Esophagus squamous epithelium (tissue), 5 donors: Measurements from ENCODE around the gene MTARC1. TPM values are rescaled to one million over a fixed set of nuclear protein-coding genes. Genes with fewer than 3 reads are reported as not detected.

Source experiments
- DNase-seq: peaks from one replicate; lab custom pipeline; 2025; lab: John Stamatoyannopoulos, UW
- H3K27ac ChIP-seq, 4 donors: fragments of 200-600 bp; sonication (generic); one replicate each; pipeline ENCODE4 v1.5.1; 2016 to 2019; ENCODE audit warnings: mild to moderate bottlenecking in 1 of 4
- H3K27me3 ChIP-seq, 4 donors: fragments of 200-600 bp; sonication (generic); 1 replicate in 3 of 4; 2 replicates in 1 of 4; pipeline versions ENCODE4 v1.5.1 to v1.6.0; 2017 to 2021; ENCODE audit warnings: antibody characterized with exemption in 1 of 4
- H3K36me3 ChIP-seq, 3 donors: fragments of 200-600 bp; sonication (generic); one replicate each; pipeline ENCODE4 v1.5.1; 2016 to 2019
- H3K4me1 ChIP-seq, 3 donors: fragments of 200-600 bp; sonication (generic); one replicate each; pipeline ENCODE4 v1.5.1; 2017 to 2019
- H3K4me3 ChIP-seq, 4 donors: fragments of 200-600 bp; sonication (generic); 1 replicate in 3 of 4; 2 replicates in 1 of 4; pipeline ENCODE4 v1.5.1; 2016 to 2019; ENCODE audit warnings: mild to moderate bottlenecking in 2 of 4, moderate library complexity in 1 of 4
- H3K9me3 ChIP-seq, 3 donors: fragments of 200-600 bp; sonication (generic); one replicate each; pipeline ENCODE4 v1.5.1; 2016 to 2019
- POLR2A ChIP-seq, 4 donors: fragments of 450-650 bp; IDR thresholded peaks; one replicate each; pipeline ENCODE4 v1.6.1; 2017; ENCODE audit warnings: antibody characterized with exemption in 4 of 4, mild to moderate bottlenecking in 4 of 4, moderate library complexity in 3 of 4
- WGBS, 2 donors: methylation state at CpG; one replicate each; pipeline ENCODE4 v1.1.5; 2018; 5-methylcytosine and 5-hydroxymethylcytosine counted together
- intact Hi-C: fragments of 100-400 bp; cut with DNase I; formaldehyde crosslinking; loops from one replicate; pipeline ENCODE4 v1.15.0; 2022
- total RNA-seq, 4 donors: library from RNA; depleted of rRNA; stranded (reverse); fragments of >200 nt; gene quantifications; one replicate each; pipeline ENCODE4 v1.1.0, GENCODE V29; 2016
- TF ChIP-seq, protein P1 (sequence below), 6 experiments: fragments of 450-650 bp in 4 of 6; fragments of 200-600 bp in 2 of 6; sonication (generic) in 2 of 6; IDR thresholded peaks; one replicate each; pipeline ENCODE4 v1.5.1; 2016 to 2019; ENCODE audit warnings: antibody characterized with exemption in 6 of 6, mild to moderate bottlenecking in 4 of 6, moderate library complexity in 4 of 6
- donor health status: DM: yes; HTN: yes; CAD: no.

MTARC1 gene
- total RNA-seq, 4 donors from 2014 or later = 2.3 to 12.2 (median 4.9) TPM

DNA sequence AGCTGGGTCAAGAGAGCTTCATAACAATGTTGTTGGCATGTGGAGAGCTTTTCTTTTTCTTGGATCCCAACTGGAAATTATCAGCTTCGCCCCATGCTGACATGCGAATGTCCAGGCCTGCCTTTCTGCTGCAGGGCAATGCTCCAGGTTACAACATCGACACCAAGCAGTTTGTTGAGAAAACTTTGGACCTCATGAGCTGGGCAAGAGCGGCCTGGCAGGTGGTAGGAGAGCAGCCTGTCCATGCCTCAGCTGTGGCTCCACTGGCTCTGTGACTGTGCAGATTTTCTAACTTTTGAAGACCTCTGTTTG lies 41.4 kb downstream of the MTARC1 start:
- Histone ChIP-seq H3K9me3 (no peaks in the 10 kb centered on the region), H3K27ac (no peak overlapping the region), H3K4me1 (peaks cover 0 to 5% (median 0%) of the 10 kb centered on the region in 3 donors), H3K36me3 (no peaks in the 10 kb centered on the region), H3K4me3 (no peak overlapping the region), H3K27me3 (no peaks in the 10 kb centered on the region)
- intact Hi-C loops = no loop called here
- WGBS, 2 donors = 54 to 89% methylated on average over 4 of the region's 4 CpGs
- TF ChIP-seq POLR2A (IDR thresholded peaks at IDR 0.05) = no peak
- TF ChIP-seq, protein P1, sequence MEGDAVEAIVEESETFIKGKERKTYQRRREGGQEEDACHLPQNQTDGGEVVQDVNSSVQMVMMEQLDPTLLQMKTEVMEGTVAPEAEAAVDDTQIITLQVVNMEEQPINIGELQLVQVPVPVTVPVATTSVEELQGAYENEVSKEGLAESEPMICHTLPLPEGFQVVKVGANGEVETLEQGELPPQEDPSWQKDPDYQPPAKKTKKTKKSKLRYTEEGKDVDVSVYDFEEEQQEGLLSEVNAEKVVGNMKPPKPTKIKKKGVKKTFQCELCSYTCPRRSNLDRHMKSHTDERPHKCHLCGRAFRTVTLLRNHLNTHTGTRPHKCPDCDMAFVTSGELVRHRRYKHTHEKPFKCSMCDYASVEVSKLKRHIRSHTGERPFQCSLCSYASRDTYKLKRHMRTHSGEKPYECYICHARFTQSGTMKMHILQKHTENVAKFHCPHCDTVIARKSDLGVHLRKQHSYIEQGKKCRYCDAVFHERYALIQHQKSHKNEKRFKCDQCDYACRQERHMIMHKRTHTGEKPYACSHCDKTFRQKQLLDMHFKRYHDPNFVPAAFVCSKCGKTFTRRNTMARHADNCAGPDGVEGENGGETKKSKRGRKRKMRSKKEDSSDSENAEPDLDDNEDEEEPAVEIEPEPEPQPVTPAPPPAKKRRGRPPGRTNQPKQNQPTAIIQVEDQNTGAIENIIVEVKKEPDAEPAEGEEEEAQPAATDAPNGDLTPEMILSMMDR (IDR thresholded peaks at IDR 0.05) = no peak
- no peak for DNase-seq

DNA sequence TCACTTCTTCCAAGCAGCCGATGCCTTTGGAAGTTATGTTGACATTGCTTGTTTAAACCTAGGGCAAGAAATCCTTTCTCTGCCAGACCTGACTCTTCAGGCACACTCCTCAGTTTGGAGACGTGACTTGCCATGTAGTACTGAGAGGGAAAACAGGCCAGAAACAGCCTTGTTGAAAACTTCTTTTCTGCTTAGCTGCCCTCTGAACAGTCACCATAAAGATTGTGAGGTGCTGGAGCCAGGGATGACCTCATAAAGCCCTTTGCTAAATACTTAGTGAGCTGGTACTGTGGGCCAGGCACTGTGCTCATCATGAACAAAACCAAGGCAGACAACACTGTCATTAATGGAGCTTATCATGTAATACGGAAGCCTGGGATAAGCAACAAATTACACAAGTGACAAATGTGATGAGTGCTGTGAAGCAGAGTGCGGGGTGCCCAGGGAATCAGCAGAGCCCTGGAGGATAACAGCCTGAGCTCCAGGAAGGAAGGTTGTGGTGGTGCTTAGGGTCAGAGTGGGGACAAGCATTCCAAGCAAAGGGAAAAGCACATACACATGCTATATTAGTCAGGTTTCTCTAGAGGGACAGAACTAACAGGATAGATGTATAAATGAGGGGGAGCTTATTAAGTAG lies 42.4 kb downstream of the MTARC1 start:
- H3K4me1 ChIP-seq = peaks cover 0 to 5% (median 0%) of the 10 kb centered on the region in 3 donors
- no peak for TF ChIP-seq POLR2A (IDR thresholded peaks at IDR 0.05)
- TF ChIP-seq, protein P1 (IDR thresholded peaks at IDR 0.05) = no peak
- no peak overlapping the region for H3K4me3 ChIP-seq
- peak overlapping the region in 1 of 4 donors; percentile 48 for H3K27ac ChIP-seq
- DNase-seq = no peak
- intact Hi-C loops = no loop called here
- H3K36me3 ChIP-seq = no peaks in the 10 kb centered on the region
- H3K9me3 ChIP-seq = no peaks in the 10 kb centered on the region
- WGBS, 2 donors = 57 to 64% methylated on average over 4 of the region's 4 CpGs
- H3K27me3 ChIP-seq = no peaks in the 10 kb centered on the region

DNA sequence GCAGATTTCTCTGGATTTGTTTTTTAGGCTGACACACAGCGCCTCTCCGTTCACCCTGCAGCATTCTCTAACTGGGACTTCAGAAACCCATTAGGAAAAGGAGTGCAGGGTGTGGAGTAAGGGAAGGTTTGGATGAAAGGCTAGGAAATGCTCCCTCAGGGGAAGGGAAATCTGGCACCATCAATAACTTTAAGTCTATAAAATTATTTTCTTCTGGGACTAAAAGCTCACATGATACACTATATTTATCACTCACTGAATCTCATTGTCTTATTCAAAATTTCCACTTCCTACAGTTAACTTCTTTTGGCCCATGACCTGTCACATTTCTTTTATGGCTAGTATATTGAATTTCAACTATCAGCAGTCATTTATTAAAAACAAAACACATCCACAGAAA lies 46.7 kb downstream of the MTARC1 start:
- no peak for DNase-seq
- H3K9me3 ChIP-seq = no peaks in the 10 kb centered on the region
- 56 to 68% methylated on average over 2 of the region's 2 CpGs for WGBS, 2 donors
- peaks cover 0 to 5% (median 0%) of the 10 kb centered on the region in 3 donors for H3K4me1 ChIP-seq
- TF ChIP-seq, protein P1 (IDR thresholded peaks at IDR 0.05) = no peak
- no peak overlapping the region for H3K27ac ChIP-seq
- intact Hi-C loops = no loop called here
- no peaks in the 10 kb centered on the region for H3K27me3 ChIP-seq
- H3K4me3 ChIP-seq = no peak overlapping the region
- no peaks in the 10 kb centered on the region for H3K36me3 ChIP-seq

DNA sequence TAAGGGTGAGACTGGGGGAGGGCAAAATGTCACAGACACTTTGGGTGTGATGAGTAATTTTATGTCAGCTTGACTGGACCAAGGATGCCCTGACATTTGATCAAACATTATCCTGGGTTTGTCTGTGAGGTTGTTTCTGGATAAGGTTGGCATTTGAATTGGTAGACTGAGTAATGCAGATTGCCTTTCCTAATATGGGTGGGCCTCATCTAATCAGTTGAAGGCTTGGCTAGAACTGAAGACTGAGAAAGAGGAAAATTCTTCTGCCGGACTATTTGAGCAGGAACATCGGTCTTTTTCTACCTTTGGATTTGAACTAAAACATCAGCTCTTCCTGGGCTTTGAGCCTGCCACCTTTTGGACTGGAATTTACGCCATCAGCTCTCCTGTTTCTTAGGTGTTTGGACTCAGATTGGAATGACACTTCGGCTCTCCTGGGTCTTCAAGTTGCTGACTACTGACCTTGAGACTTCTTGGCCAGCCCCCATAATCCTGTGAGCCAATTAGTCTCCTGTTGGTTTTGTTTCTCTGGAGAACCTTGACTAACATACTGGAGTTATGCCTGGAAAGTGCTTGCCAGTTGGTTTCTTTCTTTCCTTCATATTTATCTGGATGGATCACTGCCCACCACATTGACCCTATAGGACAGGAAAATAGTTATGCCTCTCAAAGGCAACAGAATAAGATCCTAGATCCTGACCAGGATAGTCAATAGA lies 47.6 kb downstream of the MTARC1 start:
- Histone ChIP-seq H3K4me1 (no peaks in the 10 kb centered on the region), H3K4me3 (no peak overlapping the region), H3K9me3 (no peaks in the 10 kb centered on the region), H3K27me3 (no peaks in the 10 kb centered on the region), H3K27ac (no peak overlapping the region), H3K36me3 (no peaks in the 10 kb centered on the region)
- no peak for DNase-seq
- intact Hi-C loops = no loop called here
- TF ChIP-seq, protein P1 (IDR thresholded peaks at IDR 0.05) = no peak
- no peak for TF ChIP-seq POLR2A (IDR thresholded peaks at IDR 0.05)
- 81 to 82% methylated on average over 4 of the region's 4 CpGs for WGBS, 2 donors

Other genes starting within 250 kb of the MTARC1 start
- 1 to 10 TPM; 1.1 to 7.8 (median 4.2) TPM for gene C1orf115, start 96.5 kb upstream of the MTARC1 start, total RNA-seq
- gene MTARC2, start 38.6 kb upstream of the MTARC1 start, total RNA-seq = 1 to 10 TPM; 1.5 to 6.7 (median 6.1) TPM
- gene HLX, start 92.5 kb downstream of the MTARC1 start, total RNA-seq = 1 to 10 TPM in 2 of 4 donors, under 1 TPM in 2; 0.23 to 7.2 (median 0.97) TPM